H1 (cell line): ENCODE data around the gene GALNT6. TPM values are rescaled to one million over a fixed set of nuclear protein-coding genes. Genes with fewer than 3 reads are reported as not detected.

ENCODE experiments used
- CTCF ChIA-PET: fragments of 300-600 bp; sonication (Branson Sonifier 250); formaldehyde crosslinking; loops from one replicate; lab custom pipeline; 2021; ENCODE audit not compliant: partially characterized antibody; lab: Charles Lee
- POLR2A ChIA-PET: fragments of 300-600 bp; sonication (Branson Sonifier 250); formaldehyde crosslinking; loops from one replicate; lab custom pipeline; 2021; ENCODE audit warnings: inconsistent platforms; ENCODE audit not compliant: partially characterized antibody; lab: Charles Lee
- DNase-seq, 2 experiments: peaks; one replicate each; pipeline versions ENCODE4 v3.0.0 to v3.0.0-alpha.2; 2010 to 2022; ENCODE audit warnings: low spot score in 2 of 2, low read depth in 1 of 2, mixed read lengths in 1 of 2
- FAIRE-seq: peaks from 2 replicates; lab custom pipeline; 2011; peaks lifted over from hg19 to GRCh38; lab: Jason Lieb, UNC
- H2AFZ ChIP-seq: 2 replicates; pipeline ENCODE4 v1.8.1; 2012; ENCODE audit warnings: low read length, inconsistent platforms
- H2AK5ac ChIP-seq: 2 replicates; pipeline ENCODE4 v1.6.1; 2013; ENCODE audit warnings: low read depth, low read length
- H2BK120ac ChIP-seq: replicated peaks from 2 replicates; pipeline ENCODE3; 2013; ENCODE audit warnings: low read depth, low read length, inconsistent platforms
- H2BK12ac ChIP-seq: 2 replicates; pipeline ENCODE4 v1.6.1; 2013; ENCODE audit warnings: low read depth, low read length
- H2BK15ac ChIP-seq: 2 replicates; pipeline ENCODE4 v1.6.1; 2013; ENCODE audit warnings: low read length
- H2BK20ac ChIP-seq: 2 replicates; pipeline ENCODE4 v1.6.1; 2013; ENCODE audit warnings: low read length
- H2BK5ac ChIP-seq: 2 replicates; pipeline ENCODE4 v1.6.1; 2013; ENCODE audit warnings: low read depth, low read length
- H3K14ac ChIP-seq: 2 replicates; pipeline ENCODE4 v1.6.1; 2013; ENCODE audit warnings: inconsistent platforms; ENCODE audit not compliant: insufficient read length
- H3K18ac ChIP-seq: 2 replicates; pipeline ENCODE4 v1.6.1; 2013; ENCODE audit warnings: low read length; ENCODE audit errors: extremely low read depth
- H3K23ac ChIP-seq: 2 replicates; pipeline ENCODE4 v1.6.1; 2013; ENCODE audit warnings: inconsistent platforms; ENCODE audit not compliant: insufficient read length
- H3K23me2 ChIP-seq: 2 replicates; pipeline ENCODE4 v1.6.1; 2013; ENCODE audit warnings: low read depth, low read length
- H3K27ac ChIP-seq: 2 replicates; pipeline ENCODE4 v1.6.1; 2011; ENCODE audit warnings: low read depth, low read length, inconsistent platforms
- H3K27me3 ChIP-seq, 4 experiments: replicated peaks in 1 of 4; 1 replicate in 1 of 4; 2 replicates in 3 of 4; pipeline versions ENCODE4 v1.6.1 to v1.8.1; 2011 to 2013; ENCODE audit warnings: low read length in 3 of 4, mild to moderate bottlenecking in 3 of 4, inconsistent platforms in 2 of 4, mixed read lengths in 2 of 4, moderate library complexity in 1 of 4; ENCODE audit not compliant: control insufficient read depth in 3 of 4, insufficient read depth in 3 of 4; ENCODE audit errors: extremely low read depth in 1 of 4
- H3K36me3 ChIP-seq, 4 experiments: 2 replicates each; pipeline versions ENCODE4 v1.6.1 to v1.8.1; 2011 to 2013; ENCODE audit warnings: mild to moderate bottlenecking in 4 of 4, low read length in 3 of 4, moderate library complexity in 2 of 4, control low read depth in 1 of 4, inconsistent platforms in 1 of 4; ENCODE audit not compliant: insufficient read depth in 4 of 4, control insufficient read depth in 2 of 4
- H3K4ac ChIP-seq: replicated peaks from 2 replicates; pipeline ENCODE3; 2013; ENCODE audit warnings: low read length, low read depth, mixed read lengths, inconsistent platforms; ENCODE audit not compliant: insufficient read length
- H3K4me1 ChIP-seq, 4 experiments: replicated peaks in 1 of 4; 1 replicate in 1 of 4; 2 replicates in 3 of 4; pipeline versions ENCODE4 v1.6.1 to v1.8.1; 2011 to 2013; ENCODE audit warnings: low read length in 3 of 4, inconsistent platforms in 2 of 4, mixed read lengths in 1 of 4; ENCODE audit not compliant: insufficient read depth in 4 of 4, control insufficient read depth in 3 of 4
- H3K4me2 ChIP-seq, 2 experiments: 2 replicates each; pipeline versions ENCODE4 v1.6.1 to v1.8.1; 2011 to 2013; ENCODE audit warnings: low read depth in 2 of 2, low read length in 2 of 2, control low read depth in 1 of 2, inconsistent platforms in 1 of 2, mild to moderate bottlenecking in 1 of 2; ENCODE audit not compliant: insufficient read depth in 1 of 2
- H3K4me3 ChIP-seq, 4 experiments: fragments of 200-600, 300-600 bp in 1 of 4; sonication (generic), shearing (Covaris generic), sonication (Bioruptor Twin) in 1 of 4; 2 replicates each; pipeline versions ENCODE4 v1.5.1 to v1.8.1; 2011 to 2016; ENCODE audit warnings: low read length in 4 of 4, low read depth in 3 of 4, control low read depth in 2 of 4, inconsistent platforms in 2 of 4, mild to moderate bottlenecking in 2 of 4, mixed read lengths in 1 of 4, moderate library complexity in 1 of 4; ENCODE audit not compliant: insufficient read depth in 2 of 4; ENCODE audit errors: extremely low read depth in 1 of 4
- H3K56ac ChIP-seq: replicated peaks from 2 replicates; pipeline ENCODE3; 2013; ENCODE audit warnings: low read depth, mild to moderate bottlenecking, mixed read lengths, low read length, inconsistent platforms; ENCODE audit not compliant: insufficient read length
- H3K79me1 ChIP-seq: 2 replicates; pipeline ENCODE4 v1.6.1; 2013; ENCODE audit warnings: low read depth, low read length, control low read depth
- H3K79me2 ChIP-seq, 2 experiments: 2 replicates each; pipeline versions ENCODE4 v1.6.1 to v1.8.1; 2012 to 2013; ENCODE audit warnings: low read length in 2 of 2, mild to moderate bottlenecking in 2 of 2, inconsistent platforms in 1 of 2; ENCODE audit not compliant: insufficient read depth in 2 of 2, control insufficient read depth in 1 of 2
- H3K9ac ChIP-seq, 4 experiments: replicated peaks in 1 of 4; 1 replicate in 1 of 4; 2 replicates in 3 of 4; pipeline versions ENCODE4 v1.6.1 to v1.8.1; 2011 to 2013; ENCODE audit warnings: low read depth in 3 of 4, low read length in 3 of 4, control low read depth in 2 of 4, mild to moderate bottlenecking in 2 of 4, moderate library complexity in 2 of 4, inconsistent platforms in 1 of 4; ENCODE audit errors: extremely low read depth in 1 of 4
- H3K9me3 ChIP-seq, 2 experiments: 2 replicates each; pipeline versions ENCODE4 v1.6.1 to v1.8.1; 2012 to 2013; ENCODE audit warnings: mild to moderate bottlenecking in 2 of 2, moderate library complexity in 2 of 2, control low read depth in 1 of 2, inconsistent platforms in 1 of 2, low read depth in 1 of 2, low read length in 1 of 2, mixed read lengths in 1 of 2; ENCODE audit not compliant: insufficient read depth in 2 of 2
- H4K20me1 ChIP-seq, 2 experiments: replicated peaks in 1 of 2; 2 replicates each; pipeline versions ENCODE3 to v1.8.1; 2011 to 2013; ENCODE audit warnings: inconsistent platforms in 2 of 2, low read length in 2 of 2, mild to moderate bottlenecking in 1 of 2; ENCODE audit not compliant: insufficient read depth in 2 of 2, control insufficient read depth in 1 of 2
- H4K5ac ChIP-seq: 2 replicates; pipeline ENCODE4 v1.6.1; 2013; ENCODE audit warnings: low read length, low read depth, mixed read lengths, inconsistent platforms; ENCODE audit not compliant: insufficient read length
- H4K8ac ChIP-seq: 2 replicates; pipeline ENCODE4 v1.8.0; 2013; ENCODE audit warnings: mild to moderate bottlenecking, moderate library complexity, low read length, inconsistent platforms; ENCODE audit not compliant: insufficient read depth; ENCODE audit errors: extremely low read depth
- H4K91ac ChIP-seq: replicated peaks from 2 replicates; pipeline ENCODE3; 2013; ENCODE audit warnings: low read length, mixed read lengths, inconsistent platforms; ENCODE audit not compliant: insufficient read length
- CEBPB ChIP-seq: IDR thresholded peaks from 2 replicates; pipeline ENCODE4 v1.6.1; 2012; ENCODE audit warnings: low read depth, low read length
- CHD1 ChIP-seq: IDR thresholded peaks from 2 replicates; pipeline ENCODE4 v1.6.1; 2012; ENCODE audit warnings: low read depth, low read length, improper control_type of control experiment
- CTBP2 ChIP-seq: IDR thresholded peaks from 2 replicates; pipeline ENCODE4 v1.7.0; 2011; ENCODE audit warnings: borderline replicate concordance, mild to moderate bottlenecking, moderate library complexity, mixed read lengths, low read length; ENCODE audit not compliant: insufficient read depth, insufficient read length
- EP300 ChIP-seq, 2 experiments: IDR thresholded peaks; 1 replicate in 1 of 2; 2 replicates in 1 of 2; pipeline ENCODE4 v1.6.1; 2011 to 2012; ENCODE audit warnings: low read depth in 2 of 2, low read length in 2 of 2, mild to moderate bottlenecking in 2 of 2, borderline replicate concordance in 1 of 2, inconsistent platforms in 1 of 2, moderate library complexity in 1 of 2
- GTF2F1 ChIP-seq: IDR thresholded peaks from 2 replicates; pipeline ENCODE4 v1.6.1; 2012; ENCODE audit warnings: low read depth, low read length, improper control_type of control experiment, borderline replicate concordance
- JUN ChIP-seq: IDR thresholded peaks from 2 replicates; pipeline ENCODE4 v1.6.1; 2011; ENCODE audit warnings: low read depth, mild to moderate bottlenecking, improper control_type of control experiment, low read length
- KDM1A ChIP-seq: fragments of 200-600, 300-600 bp; sonication (generic); IDR thresholded peaks from 2 replicates; pipeline ENCODE4 v1.7.1; 2016; ENCODE audit warnings: mild to moderate bottlenecking, low read length, borderline replicate concordance
- KDM4A ChIP-seq: IDR thresholded peaks from one replicate; pipeline ENCODE4 v1.7.1; 2012; ENCODE audit warnings: low read depth, mild to moderate bottlenecking, moderate library complexity, low read length, inconsistent platforms; ENCODE audit not compliant: severe bottlenecking
- MAX ChIP-seq: IDR thresholded peaks from 2 replicates; pipeline ENCODE4 v1.6.1; 2012; ENCODE audit warnings: inconsistent platforms
- RNF2 ChIP-seq: fragments of 200-900, 300-1000 bp; sonication (generic); IDR thresholded peaks from 2 replicates; pipeline ENCODE4 v1.7.1; 2016; ENCODE audit warnings: borderline replicate concordance, low read depth, mild to moderate bottlenecking, antibody characterized with exemption, low read length; ENCODE audit not compliant: poor library complexity, severe bottlenecking; ENCODE audit errors: missing control alignments
- SIX5 ChIP-seq: IDR thresholded peaks from 2 replicates; pipeline ENCODE4 v1.6.1; 2011; ENCODE audit warnings: mild to moderate bottlenecking, low read depth, low read length
- TAF1 ChIP-seq: IDR thresholded peaks from 2 replicates; pipeline ENCODE4 v1.6.1; 2011; ENCODE audit warnings: mild to moderate bottlenecking, low read depth, low read length
- TBP ChIP-seq: IDR thresholded peaks from 2 replicates; pipeline ENCODE4 v1.6.1; 2011; ENCODE audit warnings: low read depth, low read length, improper control_type of control experiment
- ZNF274 ChIP-seq: IDR thresholded peaks from 2 replicates; pipeline ENCODE4 v1.7.0; 2012; ENCODE audit warnings: low read length, borderline replicate concordance; ENCODE audit errors: extremely low read depth
- WGBS, 2 experiments: shearing (Covaris generic) in 1 of 2; methylation state at CpG; one replicate each; pipeline versions ENCODE4 v1.1.6 to v1.1.7; 2013 to 2015; ENCODE audit warnings: low lambda C conversion rate in 2 of 2, mixed read lengths in 2 of 2, inconsistent platforms in 1 of 2, low coverage in 1 of 2, missing lambda C conversion rate in 1 of 2; ENCODE audit not compliant: insufficient replicate concordance in 2 of 2, insufficient coverage in 1 of 2, insufficient read length in 1 of 2; ENCODE audit errors: extremely low coverage in 1 of 2, missing lambda C conversion rate in 1 of 2; 5-methylcytosine and 5-hydroxymethylcytosine counted together
- polyA plus RNA-seq, 7 experiments: library from polyadenylated mRNA; depleted of rRNA in 3 of 7; stranded (reverse) in 5 of 7; unstranded in 2 of 7; fragments of >200 nt in 5 of 7; fragments of 200-250 nt in 2 of 7; gene quantifications; 1 replicate in 5 of 7; 2 replicates in 1 of 7; 4 replicates in 1 of 7; pipeline versions ENCODE4 v1.2.1 to v1.2.3, GENCODE V29; 2011 to 2013; ENCODE audit warnings: missing spikeins in 2 of 7, mixed read lengths in 2 of 7
- total RNA-seq: library from RNA; stranded (reverse); fragmentation: NEBNext Ultra II Directional; extraction: Animal tissue kit (Norgen Biotek cat#: 25700); gene quantifications from 2 replicates; pipeline ENCODE4 v1.2.1, GENCODE V29; 2021

The GALNT6 gene
- total and polyA plus RNA-seq, 2 of the 8 experiments (the other 6 are each of a cell fraction or from before 2014, with no cell fraction given): 5.8 to 10.7 TPM

- H4K91ac ChIP-seq: no peak overlapping the region
- ChIA-PET CTCF (interaction anchor here (5.4 kb wide), 1 partner anchor 30 kb away, joined by 18 read pairs; no protein-coding TSS in a partner anchor), POLR2A (no interaction called here)
- no peak overlapping the region for H3K18ac ChIP-seq
- H4K5ac ChIP-seq: no peak overlapping the region
- H3K23ac ChIP-seq: no peak overlapping the region
- H3K27ac ChIP-seq: no peak overlapping the region
- H2BK12ac ChIP-seq: no peak overlapping the region
- H2AFZ ChIP-seq: no peak overlapping the region
- H3K4me3 ChIP-seq: no peak overlapping the region
- WGBS, 2 experiments: 94% methylated on average over 1 of the region's 1 CpG; no CpG with 5 or more reads in 1 of the 2 experiments
- no peaks in the 10 kb centered on the region for H3K23me2 ChIP-seq
- no peaks in the 10 kb centered on the region for H4K20me1 ChIP-seq
- no peak overlapping the region for H3K4ac ChIP-seq
- no peaks in the 10 kb centered on the region for H3K79me1 ChIP-seq
- H3K56ac ChIP-seq: no peak overlapping the region
- no peaks in the 10 kb centered on the region for H3K27me3 ChIP-seq
- H2AK5ac ChIP-seq: no peak overlapping the region
- no peak overlapping the region for H2BK120ac ChIP-seq
- H2BK5ac ChIP-seq: no peak overlapping the region
- no peaks in the 10 kb centered on the region for H3K79me2 ChIP-seq
- no peak for DNase-seq
- no peak overlapping the region for H3K14ac ChIP-seq
- no peaks in the 10 kb centered on the region for H3K4me1 ChIP-seq
- no peak for FAIRE-seq
- H2BK15ac ChIP-seq: no peak overlapping the region
- no peaks in the 10 kb centered on the region for H3K36me3 ChIP-seq
- H4K8ac ChIP-seq: no peak overlapping the region
- H3K9me3 ChIP-seq: no peaks in the 10 kb centered on the region
- no peak overlapping the region for H2BK20ac ChIP-seq
- H3K9ac ChIP-seq: no peak overlapping the region
- no peak overlapping the region for H3K4me2 ChIP-seq
- TF ChIP-seq KDM1A (no peak), ZNF274 (no peak), TAF1 (no peak), JUN (no peak), MAX (no peak), GTF2F1 (no peak), TBP (no peak), KDM4A (no peak), EP300 (IDR thresholded peaks at IDR 0.05; ENCODE audit: borderline replicate concordance in 1 of 2, low read depth in 2 of 2, low read length in 2 of 2) (no peak), RNF2 (no peak), CEBPB (no peak), CTBP2 (no peak), SIX5 (no peak), CHD1 (no peak)
Measured at GRCh38 chr12:51311389-51311788, 79.8 kb downstream of the GALNT6 start.
